NT2/D1 (cell line): ENCODE data around the gene AOPEP.

Experiments used
- DNase-seq: peaks from one replicate; pipeline ENCODE4 v3.0.0-alpha.2; 2011; ENCODE audit warnings: low read depth, low spot score
- H3K27me3 ChIP-seq: 2 replicates; pipeline ENCODE4 v1.6.0; 2011; ENCODE audit warnings: mild to moderate bottlenecking; ENCODE audit not compliant: insufficient read length, insufficient read depth
- H3K36me3 ChIP-seq: 2 replicates; pipeline ENCODE4 v1.6.1; 2011; ENCODE audit warnings: mild to moderate bottlenecking, low read length, mixed read lengths; ENCODE audit not compliant: insufficient read depth, insufficient read length
- H3K4me1 ChIP-seq: 2 replicates; pipeline ENCODE4 v1.5.1; 2011; ENCODE audit not compliant: insufficient read depth, insufficient read length
- H3K4me3 ChIP-seq: 2 replicates; pipeline ENCODE4 v1.5.1; 2011; ENCODE audit warnings: low read depth; ENCODE audit not compliant: insufficient read length
- H3K9ac ChIP-seq: 2 replicates; pipeline ENCODE4 v1.6.0; 2011; ENCODE audit warnings: low read depth; ENCODE audit not compliant: insufficient read length
- H3K9me3 ChIP-seq: 2 replicates; pipeline ENCODE4 v1.5.1; 2011; ENCODE audit warnings: mild to moderate bottlenecking, low read length; ENCODE audit not compliant: insufficient read depth
- SUZ12 ChIP-seq: IDR thresholded peaks from 2 replicates; pipeline ENCODE4 v1.6.1; 2011; ENCODE audit not compliant: insufficient read length, insufficient read depth; ENCODE audit errors: extremely low read depth
- YY1 ChIP-seq: IDR thresholded peaks from 2 replicates; pipeline ENCODE4 v1.6.1; 2011; ENCODE audit not compliant: insufficient read length, insufficient read depth
- ZNF274 ChIP-seq: IDR thresholded peaks from 2 replicates; pipeline ENCODE4 v1.6.1; 2011; ENCODE audit warnings: mild to moderate bottlenecking, low read depth, low read length

Gene AOPEP

DNA sequence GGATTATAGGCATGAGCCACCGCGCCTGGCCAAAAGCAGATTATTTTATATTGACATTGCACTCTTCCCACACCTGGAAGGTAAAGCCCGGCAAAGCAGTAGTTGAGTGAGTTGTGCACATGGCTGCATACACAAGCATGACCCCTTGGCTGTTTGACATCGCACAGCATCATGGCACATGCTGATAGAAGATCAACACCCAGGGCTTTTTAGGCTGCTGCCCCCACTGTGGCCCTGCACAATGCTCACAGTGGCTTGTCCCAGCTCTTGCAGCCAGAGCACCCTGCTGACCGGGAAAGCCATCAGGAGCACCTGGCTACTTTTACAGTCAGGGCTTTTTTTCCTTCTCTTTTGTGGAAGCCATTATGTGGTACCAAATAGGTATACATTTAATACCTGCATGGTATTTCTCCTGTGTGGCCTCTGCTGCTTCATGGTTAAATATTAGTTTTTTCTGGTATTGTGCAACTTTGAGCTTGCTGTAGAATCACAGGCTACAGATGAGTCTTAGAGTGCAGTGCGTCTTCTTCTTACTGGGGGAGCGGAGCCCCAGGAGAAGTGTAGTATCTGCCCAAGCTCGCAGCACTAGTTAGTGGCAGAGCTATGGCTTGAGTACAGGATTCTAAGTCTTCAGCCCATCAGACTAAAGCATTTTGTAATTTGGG lies 264.5 kb downstream of the AOPEP start:
- Histone ChIP-seq H3K36me3 (peaks cover 14% of the 10 kb centered on the region), H3K27me3 (no peaks in the 10 kb centered on the region), H3K4me1 (no peaks in the 10 kb centered on the region), H3K4me3 (no peak overlapping the region), H3K9me3 (no peaks in the 10 kb centered on the region), H3K9ac (no peak overlapping the region)
- DNase-seq: no peak
- no peak for TF ChIP-seq YY1
- no peak for TF ChIP-seq SUZ12
- TF ChIP-seq ZNF274: no peak

DNA sequence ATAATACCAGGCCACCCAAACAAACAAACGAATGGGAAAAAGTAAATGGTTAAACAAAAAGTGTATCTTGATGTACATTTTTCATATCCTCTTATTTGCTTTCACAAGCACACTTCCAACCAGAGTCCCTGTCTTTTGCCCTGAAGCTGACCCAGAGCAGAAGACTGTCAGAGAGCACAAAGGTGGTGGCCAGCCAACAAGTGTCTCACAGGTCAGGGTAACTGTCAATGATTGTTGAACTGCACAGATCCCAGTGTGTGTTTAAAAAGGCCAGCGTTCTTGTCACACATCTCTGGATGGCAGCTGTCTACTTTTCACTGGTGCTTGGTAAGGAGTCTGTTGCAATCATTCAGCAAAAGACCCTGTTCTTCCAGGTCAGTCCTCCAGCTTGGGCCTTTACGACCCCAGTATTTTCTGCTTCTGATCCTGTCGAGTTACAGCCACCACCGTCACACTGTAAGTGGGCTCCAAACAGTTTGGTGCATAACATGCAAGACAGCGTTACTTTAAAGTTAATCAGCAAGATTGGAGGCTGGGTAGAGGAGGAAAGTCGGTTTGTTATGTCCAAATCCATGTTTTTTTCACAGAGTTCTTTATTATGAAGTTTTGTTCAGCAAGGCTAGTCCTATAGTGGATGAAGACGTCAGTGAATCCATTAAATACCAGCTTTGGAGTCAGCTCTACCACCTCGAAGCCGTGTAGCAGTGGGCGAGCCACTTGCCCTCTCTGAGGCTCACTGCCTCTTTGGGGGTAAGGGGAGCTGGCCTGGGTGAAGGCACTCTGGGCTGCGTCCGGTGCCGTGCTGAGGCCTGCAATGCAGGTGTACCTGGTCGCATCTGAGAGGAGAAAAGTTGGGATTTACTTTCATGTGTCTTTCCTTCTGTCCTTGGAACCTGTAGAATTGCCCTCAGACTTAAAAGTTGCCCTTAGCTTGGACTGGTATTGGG lies 265.7 kb downstream of the AOPEP start:
- TF ChIP-seq ZNF274 (no peak), YY1 (no peak)
- H3K4me3 ChIP-seq: no peak overlapping the region
- DNase-seq: no peak
- H3K36me3 ChIP-seq: peaks cover 14% of the 10 kb centered on the region
- H3K27me3 ChIP-seq: no peaks in the 10 kb centered on the region
- H3K4me1 ChIP-seq: no peaks in the 10 kb centered on the region
- no peaks in the 10 kb centered on the region for H3K9me3 ChIP-seq
- no peak overlapping the region for H3K9ac ChIP-seq

DNA sequence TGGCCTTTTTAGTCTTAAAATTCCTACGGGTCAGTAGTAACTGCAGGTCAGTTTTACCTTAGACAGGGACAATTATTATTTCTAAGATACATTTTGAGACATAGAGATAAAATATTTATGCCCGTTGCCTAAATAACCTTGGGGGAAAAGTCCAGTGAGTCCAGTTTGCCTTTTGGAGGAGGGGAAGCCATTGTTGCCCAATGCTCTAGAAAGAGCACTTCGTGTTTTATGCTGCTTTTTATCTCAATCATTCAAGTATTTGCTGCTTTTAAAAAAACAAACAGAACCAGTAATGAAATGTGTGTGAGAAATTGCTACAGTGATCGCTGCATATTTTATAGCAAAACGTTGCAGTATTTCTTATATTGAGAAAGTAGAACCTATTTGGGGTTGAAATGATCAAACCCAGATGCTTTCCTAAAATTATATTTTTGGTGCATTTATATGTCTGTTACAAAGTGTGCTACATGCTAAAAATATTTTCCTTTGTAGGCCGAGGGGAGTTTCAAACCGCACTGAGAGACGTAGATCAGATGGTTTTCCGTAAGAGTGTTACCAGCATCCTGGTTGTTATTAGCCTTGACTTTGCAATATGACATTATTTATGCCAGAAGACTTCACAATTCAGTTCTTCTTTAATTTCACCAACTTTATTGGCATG lies 266.8 kb downstream of the AOPEP start:
- H3K4me1 ChIP-seq: no peaks in the 10 kb centered on the region
- no peaks in the 10 kb centered on the region for H3K27me3 ChIP-seq
- no peaks in the 10 kb centered on the region for H3K9me3 ChIP-seq
- no peak overlapping the region for H3K4me3 ChIP-seq
- H3K36me3 ChIP-seq: peaks cover 14% of the 10 kb centered on the region
- TF ChIP-seq SUZ12 (no peak), ZNF274 (no peak), YY1 (no peak)
- no peak overlapping the region for H3K9ac ChIP-seq
- no peak for DNase-seq

DNA sequence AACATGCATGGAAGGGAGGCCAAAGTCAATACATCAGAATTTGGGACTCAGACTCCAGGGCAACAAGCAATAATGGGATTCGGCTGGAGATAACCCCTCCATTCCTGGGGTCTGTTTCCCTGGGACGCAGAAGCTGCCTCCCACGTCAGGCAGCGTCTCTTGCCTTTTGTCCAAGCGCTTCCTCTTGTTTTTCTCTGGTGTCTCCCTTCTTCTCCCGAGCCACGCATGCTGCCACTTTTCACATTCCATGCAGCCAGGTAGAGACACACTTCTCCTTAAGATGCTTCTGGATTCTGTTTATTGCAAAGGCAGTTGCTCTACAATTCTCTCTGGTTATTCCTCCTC lies 267.3 kb downstream of the AOPEP start:
- Histone ChIP-seq H3K9ac (no peak overlapping the region), H3K4me3 (no peak overlapping the region), H3K4me1 (no peaks in the 10 kb centered on the region), H3K27me3 (no peaks in the 10 kb centered on the region), H3K9me3 (no peaks in the 10 kb centered on the region), H3K36me3 (peaks cover 11% of the 10 kb centered on the region)
- TF ChIP-seq YY1 (no peak), SUZ12 (no peak), ZNF274 (no peak)
- no peak for DNase-seq

DNA sequence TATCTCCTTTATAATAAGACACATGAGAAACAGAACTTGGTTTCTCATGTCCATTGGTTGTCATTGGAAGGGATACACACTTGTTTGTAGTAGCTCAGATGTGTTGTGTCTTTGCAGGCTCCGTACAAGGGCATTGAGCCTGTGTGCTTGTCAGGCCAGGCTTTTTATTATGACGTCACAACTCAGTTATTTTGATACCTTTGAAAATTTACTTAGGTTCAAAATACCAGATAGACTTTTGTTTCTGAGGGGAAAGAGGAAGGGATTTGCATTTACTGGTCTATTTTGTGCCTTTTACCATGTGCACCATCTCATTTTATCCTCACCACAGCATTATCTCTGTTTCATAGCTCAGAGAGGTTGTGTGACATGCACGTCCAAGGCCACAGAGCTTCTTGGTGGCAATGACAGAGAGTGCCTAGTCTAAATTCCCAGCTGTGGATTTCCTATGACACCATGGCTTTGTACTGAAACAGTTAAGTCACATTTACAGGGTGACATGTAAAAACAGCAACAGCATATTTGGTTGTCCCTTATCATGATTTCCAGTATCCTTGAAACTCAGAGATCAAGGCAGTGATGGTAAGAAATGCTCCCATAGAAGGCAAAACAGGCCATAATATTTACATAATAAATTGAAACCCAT lies 268.7 kb downstream of the AOPEP start:
- no peak for TF ChIP-seq YY1
- no peak for TF ChIP-seq SUZ12
- no peak for TF ChIP-seq ZNF274
- Histone ChIP-seq H3K4me1 (no peaks in the 10 kb centered on the region), H3K4me3 (no peak overlapping the region), H3K9me3 (no peaks in the 10 kb centered on the region), H3K36me3 (peaks cover 7% of the 10 kb centered on the region), H3K27me3 (no peaks in the 10 kb centered on the region), H3K9ac (no peak overlapping the region)
- DNase-seq: no peak

DNA sequence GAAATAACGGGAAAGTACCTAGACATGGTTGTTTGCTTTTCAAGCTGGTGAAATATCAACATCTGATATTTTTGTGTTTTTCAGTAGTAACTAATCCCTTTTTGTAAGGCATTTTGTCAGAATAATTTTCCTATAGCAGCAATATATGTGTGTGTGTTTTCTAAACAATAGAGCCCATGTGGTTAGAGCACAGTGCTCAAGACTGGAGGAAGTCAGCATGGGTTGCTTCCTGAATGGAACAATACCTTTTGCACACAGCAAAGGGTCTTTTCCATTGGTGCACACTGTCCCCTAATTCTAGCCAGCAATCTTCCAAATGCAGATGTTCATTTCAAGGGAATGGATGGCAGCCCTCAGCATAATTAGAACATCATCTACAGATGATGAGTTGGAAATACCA lies 270.1 kb downstream of the AOPEP start:
- no peak for DNase-seq
- no peak for TF ChIP-seq ZNF274
- TF ChIP-seq SUZ12: no peak
- no peak for TF ChIP-seq YY1
- H3K4me1 ChIP-seq: no peaks in the 10 kb centered on the region
- no peak overlapping the region for H3K4me3 ChIP-seq
- H3K27me3 ChIP-seq: peaks cover 2% of the 10 kb centered on the region
- H3K36me3 ChIP-seq: peaks cover 4% of the 10 kb centered on the region
- no peaks in the 10 kb centered on the region for H3K9me3 ChIP-seq
- no peak overlapping the region for H3K9ac ChIP-seq
